ENCODE measurements around the gene C17orf67. TPM values are rescaled to one million over a fixed set of nuclear protein-coding genes. Genes with fewer than 3 reads are reported as not detected.

C17orf67 gene
- total RNA-seq, 1 donor from 2014 or later = 2.4 TPM

DNA sequence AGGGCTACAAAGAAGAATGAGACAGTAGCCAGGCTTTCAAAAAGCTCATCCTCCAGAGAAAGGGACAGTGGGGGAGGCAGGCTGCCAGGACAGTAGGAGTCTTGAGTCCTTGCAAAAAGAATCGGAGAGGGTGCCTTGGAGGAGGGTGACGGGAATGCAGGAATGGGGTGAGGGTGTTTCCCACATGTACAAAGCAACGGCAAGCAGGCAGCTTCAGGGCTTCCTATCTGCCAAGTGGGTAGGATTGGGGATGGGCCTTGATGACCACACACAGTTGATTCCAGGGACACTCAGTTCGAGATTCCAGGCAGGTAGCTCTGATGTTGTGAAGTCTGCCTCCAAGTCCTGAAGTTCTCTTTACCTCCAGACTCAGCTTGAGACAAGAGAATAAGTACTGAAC is 54.4 kb downstream of the C17orf67 start:
- no peak for TF ChIP-seq CTCF (IDR thresholded peaks at IDR 0.05)
- Mint-ChIP-seq H3K27me3 (ENCODE audit: unreplicated experiment) (peaks cover 23% of the 10 kb centered on the region), H3K4me1 (ENCODE audit: unreplicated experiment) (peaks cover 10% of the 10 kb centered on the region), H3K4me3 (ENCODE audit: unreplicated experiment) (peak overlapping the region; percentile 79), H3K9me3 (ENCODE audit: unreplicated experiment) (no peaks in the 10 kb centered on the region), H3K36me3 (ENCODE audit: unreplicated experiment) (no peaks in the 10 kb centered on the region), H3K27ac (ENCODE audit: unreplicated experiment) (no peak overlapping the region)
- DNase-seq (ENCODE audit: extremely low spot score, unreplicated experiment) = no peak

DNA sequence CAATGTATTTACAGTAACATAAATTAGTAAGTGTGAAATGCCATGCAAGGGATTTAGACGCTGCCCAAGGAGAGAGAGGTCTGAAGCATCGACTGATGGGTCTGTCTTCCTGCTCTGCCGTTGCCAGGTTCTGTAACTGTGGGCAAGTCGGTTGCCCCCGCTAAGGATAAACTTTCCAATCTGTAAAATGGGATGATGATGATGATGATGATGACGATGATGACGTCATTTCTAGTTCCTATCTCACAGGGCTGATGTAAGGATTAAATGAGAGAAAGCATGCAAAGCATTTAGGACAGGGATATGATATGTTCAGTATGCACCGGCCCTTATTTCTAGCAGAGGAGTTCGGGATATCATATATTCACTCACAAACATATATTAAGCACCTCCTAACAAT is 54.8 kb downstream of the C17orf67 start:
- Mint-ChIP-seq H3K27me3 (ENCODE audit: unreplicated experiment) (peaks cover 24% of the 10 kb centered on the region), H3K36me3 (ENCODE audit: unreplicated experiment) (no peaks in the 10 kb centered on the region), H3K9me3 (ENCODE audit: unreplicated experiment) (no peaks in the 10 kb centered on the region), H3K4me3 (ENCODE audit: unreplicated experiment) (no peak overlapping the region), H3K4me1 (ENCODE audit: unreplicated experiment) (peaks cover 10% of the 10 kb centered on the region), H3K27ac (ENCODE audit: unreplicated experiment) (no peak overlapping the region)
- DNase-seq (ENCODE audit: extremely low spot score, unreplicated experiment) = no peak
- no peak for TF ChIP-seq CTCF (IDR thresholded peaks at IDR 0.05)

GRCh38 chr17:56777859-56778258 is 55.9 kb downstream of the C17orf67 start:
- Mint-ChIP-seq H3K36me3 (ENCODE audit: unreplicated experiment) (no peaks in the 10 kb centered on the region), H3K27me3 (ENCODE audit: unreplicated experiment) (peaks cover 27% of the 10 kb centered on the region), H3K9me3 (ENCODE audit: unreplicated experiment) (no peaks in the 10 kb centered on the region), H3K27ac (ENCODE audit: unreplicated experiment) (no peak overlapping the region), H3K4me3 (ENCODE audit: unreplicated experiment) (no peak overlapping the region), H3K4me1 (ENCODE audit: unreplicated experiment) (peaks cover 10% of the 10 kb centered on the region)
- no peak for TF ChIP-seq CTCF (IDR thresholded peaks at IDR 0.05)
- no peak for DNase-seq (ENCODE audit: extremely low spot score, unreplicated experiment)

GRCh38 chr17:56774650-56775049 is 59.1 kb downstream of the C17orf67 start:
- no peak for DNase-seq (ENCODE audit: extremely low spot score, unreplicated experiment)
- H3K9me3 Mint-ChIP-seq (ENCODE audit: unreplicated experiment) = no peaks in the 10 kb centered on the region
- no peak overlapping the region for H3K4me3 Mint-ChIP-seq (ENCODE audit: unreplicated experiment)
- peaks cover 2% of the 10 kb centered on the region for H3K4me1 Mint-ChIP-seq (ENCODE audit: unreplicated experiment)
- H3K36me3 Mint-ChIP-seq (ENCODE audit: unreplicated experiment) = no peaks in the 10 kb centered on the region
- H3K27ac Mint-ChIP-seq (ENCODE audit: unreplicated experiment) = no peak overlapping the region
- no peak for TF ChIP-seq CTCF (IDR thresholded peaks at IDR 0.05)
- H3K27me3 Mint-ChIP-seq (ENCODE audit: unreplicated experiment) = peaks cover 20% of the 10 kb centered on the region

- H3K4me1 Mint-ChIP-seq (ENCODE audit: unreplicated experiment) = no peaks in the 10 kb centered on the region
- DNase-seq (ENCODE audit: extremely low spot score, unreplicated experiment) = no peak
- H3K27me3 Mint-ChIP-seq (ENCODE audit: unreplicated experiment) = peaks cover 8% of the 10 kb centered on the region
- no peak overlapping the region for H3K4me3 Mint-ChIP-seq (ENCODE audit: unreplicated experiment)
- no peak overlapping the region for H3K27ac Mint-ChIP-seq (ENCODE audit: unreplicated experiment)
- no peak for TF ChIP-seq CTCF (IDR thresholded peaks at IDR 0.05)
- no peaks in the 10 kb centered on the region for H3K9me3 Mint-ChIP-seq (ENCODE audit: unreplicated experiment)
- no peaks in the 10 kb centered on the region for H3K36me3 Mint-ChIP-seq (ENCODE audit: unreplicated experiment)
Measured at GRCh38 chr17:56773124-56773523, 60.6 kb downstream of the C17orf67 start.
